ENCODE data around the gene GATAD2A.

DNA sequence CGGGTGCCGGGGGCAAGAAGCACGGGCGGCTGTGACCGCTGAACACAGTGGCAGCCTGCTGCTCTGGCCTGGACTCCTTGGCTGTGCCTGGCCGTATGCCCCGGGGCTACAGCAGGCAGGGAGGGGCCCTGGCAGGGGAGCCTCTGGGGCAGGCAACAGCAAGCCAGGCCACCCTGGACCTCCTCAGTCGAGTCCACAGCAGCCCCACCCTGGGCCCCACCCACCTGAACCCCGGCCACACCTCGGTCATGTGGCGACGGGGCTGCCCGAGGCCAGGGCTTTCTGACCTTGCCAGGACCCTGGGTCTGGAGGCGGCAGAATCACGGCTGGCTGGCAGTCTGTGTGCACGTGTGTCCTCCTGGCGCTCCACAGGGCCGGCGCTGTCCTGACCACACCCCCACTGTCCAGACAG, 141.3 kb downstream of the GATAD2A start:
- TF ChIP-seq, protein P1, sequence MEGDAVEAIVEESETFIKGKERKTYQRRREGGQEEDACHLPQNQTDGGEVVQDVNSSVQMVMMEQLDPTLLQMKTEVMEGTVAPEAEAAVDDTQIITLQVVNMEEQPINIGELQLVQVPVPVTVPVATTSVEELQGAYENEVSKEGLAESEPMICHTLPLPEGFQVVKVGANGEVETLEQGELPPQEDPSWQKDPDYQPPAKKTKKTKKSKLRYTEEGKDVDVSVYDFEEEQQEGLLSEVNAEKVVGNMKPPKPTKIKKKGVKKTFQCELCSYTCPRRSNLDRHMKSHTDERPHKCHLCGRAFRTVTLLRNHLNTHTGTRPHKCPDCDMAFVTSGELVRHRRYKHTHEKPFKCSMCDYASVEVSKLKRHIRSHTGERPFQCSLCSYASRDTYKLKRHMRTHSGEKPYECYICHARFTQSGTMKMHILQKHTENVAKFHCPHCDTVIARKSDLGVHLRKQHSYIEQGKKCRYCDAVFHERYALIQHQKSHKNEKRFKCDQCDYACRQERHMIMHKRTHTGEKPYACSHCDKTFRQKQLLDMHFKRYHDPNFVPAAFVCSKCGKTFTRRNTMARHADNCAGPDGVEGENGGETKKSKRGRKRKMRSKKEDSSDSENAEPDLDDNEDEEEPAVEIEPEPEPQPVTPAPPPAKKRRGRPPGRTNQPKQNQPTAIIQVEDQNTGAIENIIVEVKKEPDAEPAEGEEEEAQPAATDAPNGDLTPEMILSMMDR (optimal IDR thresholded peaks at IDR 0.05 in 1 of 3, IDR thresholded peaks at IDR 0.05 in 1 of 3, conservative IDR thresholded peaks at IDR 0.05 in 1 of 3; ENCODE audit: extremely low read depth in 1 of 3, insufficient read depth in 2 of 3, low read length in 3 of 3), result no peak
- TF ChIP-seq EZH2 (IDR thresholded peaks at IDR 0.05; ENCODE audit: low read length), result no peak
